GM19238 (cell line): ENCODE measurements around the gene GLCE.
"Not testable (repeated sequence)": the region's sequence is repeated elsewhere in the genome, so short reads cannot be mapped to it uniquely, and the experiment has no call there.

Experiments
- DNase-seq: peaks from one replicate; pipeline ENCODE4 v3.0.0; 2011; ENCODE audit warnings: low spot score; ENCODE audit not compliant: insufficient read length

GLCE gene

GRCh38 chr15:69135499-69135898, 24.9 kb upstream of the GLCE start:
- DNase-seq: no peak

- no peak for DNase-seq
These were observed 21.5 kb upstream of the GLCE start for GRCh38 chr15:69138963-69139362.

- no peak for DNase-seq
These were observed 20.1 kb upstream of the GLCE start for GRCh38 chr15:69140306-69140705.

- DNase-seq: no peak
These were observed 19.1 kb upstream of the GLCE start for GRCh38 chr15:69141286-69141701.

GRCh38 chr15:69141833-69142232, 18.6 kb upstream of the GLCE start:
- no peak for DNase-seq

- DNase-seq: no peak
These were observed 16.5 kb upstream of the GLCE start for GRCh38 chr15:69143756-69144436.

GRCh38 chr15:69144530-69144929, 15.9 kb upstream of the GLCE start:
- no peak for DNase-seq

- DNase-seq: no peak
These were observed 15.2 kb upstream of the GLCE start for GRCh38 chr15:69145149-69145693.

- DNase-seq: no peak
These were observed 14.5 kb upstream of the GLCE start for GRCh38 chr15:69145694-69146492.

- DNase-seq: no peak
These were observed 13.6 kb upstream of the GLCE start for GRCh38 chr15:69146724-69147435.

- DNase-seq: no peak
These were observed 12.0 kb upstream of the GLCE start for GRCh38 chr15:69148465-69148864.

- no peak for DNase-seq
These were observed 11.3 kb upstream of the GLCE start for GRCh38 chr15:69149163-69149562.

GRCh38 chr15:69149803-69150202, 10.6 kb upstream of the GLCE start:
- no peak for DNase-seq

- no peak for DNase-seq
These were observed 10.1 kb upstream of the GLCE start for GRCh38 chr15:69150336-69150735.

GRCh38 chr15:69150841-69151240, 9.6 kb upstream of the GLCE start:
- no peak for DNase-seq

GRCh38 chr15:69153046-69153445, 7.4 kb upstream of the GLCE start:
- DNase-seq: no peak

- DNase-seq: not testable (repeated sequence)
These were observed 6.8 kb upstream of the GLCE start for GRCh38 chr15:69153587-69153986.

- DNase-seq: no peak
These were observed 6.4 kb upstream of the GLCE start for GRCh38 chr15:69154078-69154477.

GRCh38 chr15:69154684-69155083, 5.8 kb upstream of the GLCE start:
- no peak for DNase-seq

GRCh38 chr15:69156736-69157381, 3.6 kb upstream of the GLCE start:
- no peak for DNase-seq

GRCh38 chr15:69158201-69158842, 2.1 kb upstream of the GLCE start:
- DNase-seq: no peak
